Endothelial cell of hepatic sinusoid (primary cell): ENCODE results near the gene RNF31.

Experiments used
- in situ Hi-C: cut with HindIII; loops from 2 replicates; pipeline ENCODE4 v1.10.0; 2017; ENCODE audit warnings: low sequenced_read_pairs

The RNF31 gene

DNA sequence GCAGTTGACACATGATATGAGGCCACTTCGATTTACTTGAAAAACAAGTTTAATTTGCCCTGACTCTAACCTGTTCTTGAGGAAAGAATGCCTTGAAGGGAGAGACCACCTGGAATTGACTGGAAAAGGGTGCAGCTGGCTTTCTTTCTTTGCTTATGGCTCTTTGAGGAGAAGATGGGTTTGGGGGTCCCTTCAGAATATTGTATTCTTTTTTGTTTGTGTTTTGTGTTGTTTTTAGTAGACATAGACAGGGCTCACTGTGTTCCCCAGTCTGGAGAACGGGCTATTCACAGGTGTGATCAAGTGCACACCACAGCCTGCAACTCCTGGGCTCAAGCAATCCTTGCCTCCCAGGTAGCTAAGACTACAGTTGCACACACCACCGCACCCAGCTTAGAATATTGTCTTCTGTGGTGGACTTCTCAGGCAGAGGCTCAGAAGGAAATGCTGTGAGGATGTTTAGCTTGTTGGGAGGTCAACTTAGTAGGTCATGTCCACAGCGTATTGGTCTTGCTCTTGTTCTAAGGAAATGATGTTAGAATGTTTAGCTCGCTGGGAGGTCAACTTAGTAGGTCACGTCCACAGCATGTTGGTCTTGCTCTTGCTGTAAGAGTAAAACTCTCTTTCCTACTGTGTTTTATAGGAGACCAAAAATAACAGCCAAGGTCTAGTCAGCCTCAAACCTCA lies 31.0 kb upstream of the RNF31 start:
- in situ Hi-C loops, result no loop called here

DNA sequence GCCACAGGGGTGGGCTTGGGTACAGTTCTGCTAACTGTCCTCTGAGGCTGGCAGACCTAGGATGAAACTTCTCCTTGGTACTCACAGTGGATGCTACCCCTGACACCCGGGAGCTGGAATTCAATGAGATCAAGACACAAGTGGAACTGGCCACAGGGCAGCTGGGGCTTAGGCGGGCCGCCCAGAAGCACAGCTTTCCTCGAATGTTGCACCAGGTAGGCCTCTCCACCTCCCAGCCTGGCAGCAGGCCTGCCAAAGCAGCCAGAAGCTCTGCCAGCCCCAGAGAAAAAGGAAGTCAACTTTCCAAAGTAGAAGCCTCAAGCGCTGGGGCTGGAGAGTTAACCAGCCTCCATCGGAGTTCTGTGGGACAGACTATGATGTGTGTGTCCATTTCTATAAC lies 30.1 kb upstream of the RNF31 start:
- in situ Hi-C loops, result no loop called here

- in situ Hi-C loops, result no loop called here
Measured at GRCh38 chr14:24119691-24120090, 27.6 kb upstream of the RNF31 start.

DNA sequence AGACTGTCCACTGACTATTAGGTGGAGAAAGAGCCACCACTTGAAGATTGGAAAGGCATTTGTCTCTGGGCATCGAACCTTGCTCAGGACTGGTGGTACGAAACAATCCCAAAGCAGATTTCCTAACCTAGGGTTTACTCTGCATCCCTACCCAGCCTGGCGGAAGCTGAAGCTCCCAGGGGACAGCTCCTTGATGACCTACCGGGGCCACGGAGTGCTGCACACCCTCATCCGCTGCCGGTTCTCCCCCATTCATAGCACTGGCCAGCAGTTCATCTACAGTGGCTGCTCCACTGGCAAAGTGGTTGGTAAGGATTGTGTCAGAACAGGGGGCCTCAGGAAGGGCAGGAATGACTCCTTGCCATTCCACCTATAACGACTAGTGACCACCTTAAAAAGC lies 26.1 kb upstream of the RNF31 start:
- in situ Hi-C loops, result no loop called here

DNA sequence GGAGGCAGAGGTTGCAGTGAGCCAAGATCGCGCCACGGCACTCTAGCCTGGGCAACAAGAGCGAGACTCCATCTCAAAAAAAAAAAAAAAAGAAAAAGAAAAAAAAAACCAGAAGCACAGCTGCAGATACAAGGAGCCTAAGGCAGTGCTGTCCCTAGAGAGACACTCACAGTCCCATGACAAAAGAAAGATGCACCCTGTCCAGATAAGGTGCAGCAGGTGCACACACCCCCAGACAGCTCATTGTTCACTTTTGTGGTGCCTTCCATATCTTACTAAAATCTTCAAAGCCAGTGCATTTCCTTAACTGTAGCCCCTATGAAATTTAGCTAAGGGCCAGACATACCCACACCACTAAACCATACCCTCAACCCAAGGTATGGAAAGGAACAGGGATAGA lies 24.9 kb upstream of the RNF31 start:
- in situ Hi-C loops, result no loop called here

- in situ Hi-C loops, result no loop called here
Measured at GRCh38 chr14:24122898-24123297, 24.4 kb upstream of the RNF31 start.

- in situ Hi-C loops, result no loop called here
Measured at GRCh38 chr14:24123424-24124417, 23.6 kb upstream of the RNF31 start.

GRCh38 chr14:24126939-24127338 lies 20.4 kb upstream of the RNF31 start:
- in situ Hi-C loops, result no loop called here

DNA sequence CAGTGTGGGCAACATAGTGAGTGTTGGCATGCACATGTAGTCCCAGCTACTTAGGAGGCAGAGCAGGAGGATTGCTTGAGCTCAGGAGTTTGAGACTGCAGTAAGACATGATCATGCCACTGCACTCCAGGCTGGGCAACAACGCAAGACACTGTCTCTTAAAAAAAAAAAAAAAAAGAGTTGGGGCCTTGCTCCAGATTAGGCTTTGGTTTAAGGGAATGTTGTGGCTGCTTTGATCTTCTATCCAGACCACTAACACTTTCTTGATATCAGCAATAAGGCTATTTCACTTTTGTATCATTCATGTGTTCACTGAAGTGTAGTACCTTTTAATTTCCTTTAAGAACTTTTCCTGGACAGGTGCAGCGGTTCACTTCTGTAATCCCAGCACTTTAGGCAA lies 19.6 kb upstream of the RNF31 start:
- in situ Hi-C loops, result no loop called here

DNA sequence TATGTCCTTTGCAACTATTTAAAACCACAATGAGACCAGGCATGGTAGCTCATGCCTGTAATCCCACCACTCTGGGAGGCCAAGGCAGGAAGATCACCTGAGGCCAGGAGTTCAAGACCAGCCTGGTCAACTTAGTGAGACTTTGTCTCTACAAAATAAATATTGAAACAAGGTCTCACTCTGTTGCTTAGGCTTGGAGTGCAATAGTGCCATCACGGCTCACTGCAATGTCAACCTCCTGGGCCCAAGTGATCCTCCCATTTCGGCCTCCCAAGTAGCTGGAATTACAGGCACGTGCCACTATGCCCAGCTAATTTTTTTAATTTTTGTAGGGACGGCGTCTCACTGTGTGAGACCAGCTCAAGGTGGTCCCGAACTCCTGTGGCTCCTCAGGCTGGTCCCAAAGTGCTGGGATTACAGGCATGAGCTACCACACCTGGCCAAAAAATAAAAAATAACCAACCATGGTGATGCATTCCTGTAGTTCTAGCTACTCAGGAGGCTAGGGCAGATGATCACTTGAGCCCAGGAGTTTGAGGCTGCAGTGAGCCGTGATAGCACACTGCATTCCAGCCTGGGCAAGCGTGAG lies 17.8 kb upstream of the RNF31 start:
- in situ Hi-C loops, result no loop called here

GRCh38 chr14:24130380-24130716 lies 16.9 kb upstream of the RNF31 start, which contains the start of gene FITM1:
FITM1 (plus strand) TSS chr14:24130659; CDS start chr14:24131564, 905 bp downstream.
- in situ Hi-C loops, result no loop called here

- in situ Hi-C loops, result no loop called here
Measured at GRCh38 chr14:24130717-24131548, 16.4 kb upstream of the RNF31 start.

DNA sequence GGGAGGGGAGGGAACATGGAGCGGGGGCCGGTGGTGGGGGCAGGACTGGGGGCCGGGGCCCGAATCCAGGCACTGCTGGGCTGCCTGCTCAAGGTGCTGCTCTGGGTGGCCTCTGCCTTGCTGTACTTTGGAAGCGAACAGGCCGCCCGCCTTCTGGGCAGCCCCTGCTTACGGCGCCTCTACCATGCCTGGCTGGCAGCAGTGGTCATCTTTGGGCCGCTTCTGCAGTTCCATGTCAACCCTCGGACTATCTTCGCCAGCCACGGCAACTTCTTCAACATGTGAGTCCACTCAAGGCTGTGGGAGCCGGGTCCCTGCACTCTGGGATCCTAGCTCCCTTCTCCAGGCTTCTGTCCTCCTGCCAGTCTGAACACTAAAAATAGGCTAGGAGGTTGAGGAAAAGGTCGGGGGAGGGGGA lies 15.7 kb upstream of the RNF31 start:
- in situ Hi-C loops, result no loop called here

GRCh38 chr14:24132061-24132685 lies 15.1 kb upstream of the RNF31 start:
- in situ Hi-C loops, result no loop called here

DNA sequence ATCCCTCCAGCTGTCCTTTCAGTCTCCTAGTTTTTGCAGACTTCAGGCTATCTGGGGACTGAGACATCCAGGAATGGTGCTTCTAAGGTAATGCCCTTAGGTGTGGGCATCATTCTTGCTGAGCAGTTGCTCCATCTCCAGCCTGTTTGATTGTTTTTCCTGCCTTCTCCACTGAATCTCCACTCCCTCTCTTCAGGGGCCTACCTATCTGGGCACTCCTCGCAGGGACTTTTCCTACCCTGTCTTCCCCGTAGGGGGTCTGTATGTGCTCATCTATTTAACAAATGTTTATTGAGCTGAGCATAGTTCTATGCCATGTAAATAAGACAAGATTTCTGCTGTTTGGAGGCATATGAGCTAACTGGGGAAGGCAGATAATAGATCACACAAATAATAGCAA lies 14.3 kb upstream of the RNF31 start:
- in situ Hi-C loops, result no loop called here

GRCh38 chr14:24133735-24134134 lies 13.6 kb upstream of the RNF31 start:
- in situ Hi-C loops, result no loop called here

GRCh38 chr14:24135584-24135833 lies 11.8 kb upstream of the RNF31 start:
- in situ Hi-C loops, result no loop called here

DNA sequence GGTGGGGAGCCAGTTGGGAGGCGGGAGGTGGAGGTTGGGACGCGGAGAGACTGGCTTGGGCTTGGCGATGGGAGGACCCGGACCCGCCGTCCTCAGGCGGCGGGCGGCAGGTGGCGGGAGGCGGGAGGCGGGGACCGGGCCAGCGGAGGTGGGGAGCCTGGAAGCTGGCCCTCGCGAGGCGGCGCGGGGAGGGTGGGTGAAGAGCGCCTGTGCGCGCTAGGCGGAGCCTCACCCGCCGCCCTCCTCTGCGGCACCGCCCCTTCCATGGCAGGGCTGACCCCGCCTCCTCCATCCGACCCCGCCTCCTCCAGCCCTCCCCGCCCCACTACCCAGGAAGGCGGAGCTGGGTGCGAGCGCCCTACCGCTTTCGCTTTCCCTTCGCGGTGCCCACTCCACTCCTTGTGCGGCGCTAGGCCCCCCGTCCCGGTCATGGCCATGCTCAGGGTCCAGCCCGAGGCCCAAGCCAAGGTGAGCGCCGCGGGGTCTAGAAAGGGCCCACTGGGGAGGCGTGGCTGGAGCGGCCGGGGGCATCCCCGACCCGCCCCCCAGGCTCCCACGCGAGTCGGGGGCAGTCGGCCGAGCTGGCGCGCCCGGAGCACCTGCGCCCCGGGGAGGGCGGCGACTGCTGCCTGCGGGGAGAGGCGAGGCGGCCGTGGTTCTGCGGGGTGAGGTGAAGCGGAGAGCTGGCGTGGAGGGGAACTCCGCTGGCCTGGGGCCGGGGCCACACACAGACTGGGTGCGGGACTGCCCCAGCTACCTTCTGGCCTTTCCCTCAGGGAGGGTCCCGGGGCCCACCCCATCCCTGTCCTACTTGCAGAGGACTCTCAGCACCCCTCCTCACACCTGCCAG lies 11.2 kb upstream of the RNF31 start, which contains the start of gene PSME1:
TSS of gene PSME1 (plus strand) at position 361 of the 850 bp plus-strand sequence. CDS start at position 430, 69 bp downstream.
- in situ Hi-C loops, result no loop called here

- in situ Hi-C loops, result no loop called here
Measured at GRCh38 chr14:24136684-24137528, 10.4 kb upstream of the RNF31 start.
